NCI-H1436 treated with DMSO at 0.1 percent for 48 hours (cell line): ENCODE data around the gene ZNF609.
A peak's percentile ranks its signal among the peaks of the same experiment; 100 is the strongest.
"Not testable (repeated sequence)": the region's sequence is repeated elsewhere in the genome, so short reads cannot be mapped to it uniquely, and the experiment has no call there.

ENCODE experiments used
- DNase-seq: peaks from one replicate; lab custom pipeline; 2025; lab: John Stamatoyannopoulos, UW

Gene ZNF609

GRCh38 chr15:64581408-64581761 lies 121.0 kb downstream of the ZNF609 start:
- no peak for DNase-seq

DNA sequence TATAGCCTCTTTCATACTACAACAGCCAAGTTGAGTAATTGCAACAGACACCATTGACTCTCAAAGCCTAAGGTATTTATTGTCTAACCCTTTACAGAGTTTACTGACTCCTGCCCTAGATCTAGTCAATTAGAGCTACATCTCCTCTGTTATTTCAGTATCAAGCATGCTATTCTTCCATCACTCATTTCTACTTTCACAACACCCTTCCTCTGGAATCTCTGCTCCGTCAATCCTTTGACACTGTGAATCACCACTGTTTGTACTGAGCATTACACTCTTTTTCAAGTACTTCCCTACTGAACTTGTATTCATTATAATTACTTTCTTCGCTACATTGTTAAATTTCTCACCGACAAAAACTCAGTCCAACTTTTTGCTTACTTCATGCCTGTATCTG lies 121.8 kb downstream of the ZNF609 start:
- DNase-seq: no peak

DNA sequence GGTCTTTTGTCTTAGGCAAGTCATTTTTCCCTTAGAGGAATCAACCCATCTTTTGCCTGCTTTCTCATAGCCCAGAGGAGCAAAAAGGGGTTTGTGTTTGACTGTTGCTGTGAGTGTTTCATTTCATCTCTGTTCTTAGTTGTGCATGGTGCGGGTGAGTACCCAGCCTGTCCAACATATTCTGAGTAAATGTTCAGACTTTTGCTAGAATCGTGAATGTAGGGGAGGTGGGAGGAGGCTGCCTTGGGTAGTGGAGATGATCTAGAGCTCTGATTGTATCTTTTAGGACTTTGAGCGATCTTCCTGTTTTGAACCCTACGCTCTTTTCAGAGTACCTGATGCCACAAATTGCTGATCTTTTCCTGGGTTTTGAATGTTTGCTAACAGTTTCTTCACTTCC lies 123.1 kb downstream of the ZNF609 start:
- no peak for DNase-seq

DNA sequence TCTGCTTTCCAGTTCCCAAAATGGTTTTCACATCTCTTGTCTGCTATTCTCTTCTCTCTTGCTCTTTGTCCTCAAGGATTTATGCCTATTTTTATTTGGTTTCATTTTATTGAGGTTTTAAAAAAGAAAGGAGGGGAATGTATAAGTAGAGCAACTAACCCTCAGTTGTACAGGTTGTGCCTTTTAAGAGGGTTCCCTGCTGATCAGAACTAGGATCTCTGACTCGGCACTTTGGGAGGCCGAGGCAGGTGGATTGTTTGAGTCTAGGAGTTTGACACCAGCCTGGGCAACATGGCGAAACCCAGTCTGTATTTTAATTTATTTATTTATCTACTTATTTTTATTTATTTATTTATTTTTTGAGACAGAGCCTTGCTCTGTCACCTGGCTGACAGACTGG lies 123.6 kb downstream of the ZNF609 start:
- DNase-seq: no peak

- no peak for DNase-seq
These were observed 126.0 kb downstream of the ZNF609 start for GRCh38 chr15:64586259-64586870.

DNA sequence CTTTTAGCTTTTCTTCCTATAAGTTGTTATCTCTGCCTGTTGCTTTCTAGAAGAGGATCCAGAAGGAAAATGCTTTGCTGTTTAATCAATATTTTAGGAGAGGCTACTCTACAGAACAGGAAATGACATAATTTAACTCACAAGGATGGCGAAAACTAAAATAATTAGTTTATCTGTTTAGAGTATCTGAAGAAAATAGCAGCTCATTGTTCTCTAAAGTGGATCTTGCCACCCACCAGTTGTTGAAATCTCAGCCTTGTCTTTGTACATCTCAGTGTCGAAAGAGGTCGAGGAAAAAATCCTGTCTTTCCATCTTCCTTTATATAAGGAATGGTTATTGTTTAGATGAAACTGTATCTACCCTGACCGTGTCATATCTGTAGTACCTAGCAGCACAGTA lies 126.6 kb downstream of the ZNF609 start:
- DNase-seq: no peak

DNA sequence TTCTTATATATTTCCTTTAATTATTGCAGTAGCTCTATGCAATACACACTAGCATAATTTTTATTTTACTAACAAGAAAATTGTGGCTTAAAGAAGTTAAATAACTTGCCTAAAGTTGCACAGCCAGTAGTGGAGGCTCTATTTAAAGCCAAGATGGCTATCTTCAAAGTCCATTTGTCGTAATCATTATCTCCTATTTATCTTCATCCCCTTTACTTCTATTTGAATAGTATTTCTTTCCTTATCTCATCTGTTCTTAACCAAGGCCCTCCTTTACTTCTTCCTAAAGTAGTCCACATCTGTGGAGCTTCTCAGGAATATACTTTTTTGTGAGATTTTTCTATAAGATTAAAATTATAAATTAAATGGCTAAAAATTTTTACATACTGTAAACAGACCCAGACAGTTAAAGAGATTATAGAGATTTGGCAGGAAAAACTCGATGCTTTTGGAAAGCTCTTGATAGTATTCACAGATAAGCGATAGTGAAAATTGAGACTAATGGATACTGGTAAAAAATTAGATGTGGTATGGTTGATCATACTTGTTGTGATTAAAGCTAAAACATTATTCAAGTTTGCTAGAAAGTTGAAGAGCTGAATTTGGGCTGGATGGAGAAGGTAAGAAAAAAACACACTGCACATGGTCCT lies 129.2 kb downstream of the ZNF609 start:
- DNase-seq: no peak

DNA sequence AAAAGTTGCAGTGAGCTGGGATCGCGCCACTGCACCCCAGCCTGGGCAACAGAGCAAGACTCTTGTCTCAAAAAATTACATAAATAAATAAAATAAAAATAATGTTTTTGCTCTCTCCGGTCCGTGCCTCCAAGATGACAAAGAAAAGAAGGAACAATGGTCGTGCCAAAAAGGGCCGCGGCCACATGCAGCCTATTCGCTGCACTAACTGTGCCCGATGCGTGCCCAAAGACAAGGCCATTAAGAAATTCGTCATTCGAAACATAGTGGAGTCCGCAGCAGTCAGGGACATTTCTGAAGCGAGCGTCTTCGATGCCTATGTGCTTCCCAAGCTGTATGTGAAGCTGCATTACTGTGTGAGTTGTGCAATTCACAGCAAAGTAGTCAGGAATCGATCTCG lies 132.5 kb downstream of the ZNF609 start:
- DNase-seq: not testable (repeated sequence)

DNA sequence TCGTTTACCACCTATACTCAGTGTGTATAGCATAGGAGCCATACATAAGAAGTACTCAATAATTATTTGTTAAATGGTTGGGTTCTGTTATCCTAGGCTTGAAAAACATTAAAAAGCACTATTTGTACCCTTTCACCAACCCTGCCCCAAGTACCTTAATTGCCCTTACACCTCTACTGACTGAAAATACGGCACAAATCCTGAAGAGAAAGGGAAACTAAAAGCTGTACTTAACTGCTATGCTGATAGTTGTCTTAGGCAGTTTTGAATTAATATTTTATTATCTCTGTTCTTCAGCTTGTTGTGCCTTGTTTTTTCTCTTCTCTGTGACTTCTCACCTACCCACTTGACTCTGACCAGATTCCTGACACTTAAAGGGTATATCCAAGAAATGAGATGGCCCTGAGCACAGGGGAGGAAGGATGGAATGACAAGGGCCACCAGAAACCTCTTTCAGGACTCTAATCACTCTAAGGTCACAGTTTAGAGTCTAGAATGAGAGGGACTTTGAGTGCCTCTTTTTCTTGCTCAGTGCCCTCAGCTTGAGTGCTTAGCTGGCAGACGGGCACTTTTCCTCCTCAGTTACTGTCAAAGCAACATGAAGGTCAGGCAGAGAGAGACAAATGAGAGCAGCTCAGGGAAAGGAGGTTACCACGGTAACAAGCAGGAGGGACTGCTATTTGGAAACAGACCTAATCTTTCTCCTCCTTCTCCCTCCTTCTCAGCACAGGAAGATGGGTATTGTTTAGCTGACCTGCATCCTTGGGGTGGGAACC lies 136.5 kb downstream of the ZNF609 start:
- DNase-seq: peak; percentile 40

GRCh38 chr15:64597477-64597822 lies 137.1 kb downstream of the ZNF609 start:
- no peak for DNase-seq

DNA sequence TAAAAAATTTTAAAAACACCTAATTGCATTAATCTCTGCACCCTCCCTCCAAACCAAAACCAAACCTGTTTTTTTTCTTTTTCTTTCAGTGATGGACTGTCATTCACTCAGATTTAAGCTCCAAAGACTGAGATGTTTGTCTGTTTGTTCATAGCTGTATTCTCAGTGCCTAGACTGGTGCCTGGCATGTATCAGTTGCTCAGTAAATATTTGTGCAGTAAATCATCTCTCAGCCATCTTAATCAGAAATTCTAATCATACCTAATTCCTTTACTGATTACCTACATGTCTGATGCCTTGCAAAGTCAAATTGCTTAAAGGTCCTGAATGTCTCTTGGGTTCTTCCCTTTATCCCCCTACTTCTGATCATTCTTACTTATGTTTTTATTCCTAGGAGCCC lies 138.8 kb downstream of the ZNF609 start:
- no peak for DNase-seq

- no peak for DNase-seq
These were observed 139.3 kb downstream of the ZNF609 start for GRCh38 chr15:64599716-64600115.

DNA sequence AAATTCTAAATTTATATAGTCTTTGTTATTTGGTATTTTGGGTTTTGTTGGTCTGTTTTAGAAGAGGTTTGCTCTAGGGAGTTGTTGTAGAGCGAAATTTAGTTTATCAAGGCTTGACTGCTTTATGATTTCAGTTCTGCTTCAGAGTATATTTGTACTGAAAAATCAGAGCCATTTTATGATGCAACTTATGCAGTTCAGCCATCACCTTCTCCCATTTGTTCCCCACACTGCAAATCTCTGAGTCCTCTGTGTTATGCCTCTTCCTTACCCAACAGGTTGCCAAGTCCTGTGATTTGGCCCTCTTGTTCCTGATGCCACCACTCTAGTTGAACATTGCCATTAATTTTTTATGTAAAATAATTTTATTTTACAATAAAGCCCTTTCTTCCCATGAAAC lies 140.4 kb downstream of the ZNF609 start:
- no peak for DNase-seq

- no peak for DNase-seq
These were observed 143.9 kb downstream of the ZNF609 start for GRCh38 chr15:64604319-64604718.

- not testable (repeated sequence) for DNase-seq
These were observed 147.0 kb downstream of the ZNF609 start for GRCh38 chr15:64607416-64607815.

DNA sequence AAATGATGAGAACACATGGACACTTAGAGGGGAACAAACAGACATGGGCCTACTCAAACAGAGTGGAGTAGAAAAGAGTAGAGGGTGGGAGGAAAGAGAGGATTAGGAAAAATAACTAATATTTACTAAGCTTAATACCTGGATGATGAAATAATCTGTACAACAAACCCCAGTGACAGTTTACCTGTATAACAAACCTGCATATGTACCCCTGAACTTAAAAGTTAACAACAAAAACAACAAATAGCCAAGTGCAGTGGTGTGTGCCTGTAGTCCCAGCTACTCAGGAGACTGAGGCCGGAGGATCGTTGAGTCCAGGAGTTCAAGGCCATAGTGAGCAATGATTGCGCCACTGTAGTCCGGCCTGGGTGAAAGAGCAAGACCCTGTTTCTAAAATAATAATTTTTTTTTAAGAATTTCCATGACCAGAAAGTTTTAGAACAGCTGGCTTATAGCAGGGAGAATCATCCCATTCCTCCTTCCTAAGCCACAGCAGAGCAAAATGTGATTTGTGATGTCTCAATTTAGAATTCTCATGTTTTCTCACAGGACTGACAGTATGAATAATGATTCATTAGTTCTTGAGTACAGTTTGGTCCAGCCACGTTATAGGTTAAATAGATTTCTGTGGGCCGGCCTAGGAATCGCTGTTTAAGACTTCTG lies 150.0 kb downstream of the ZNF609 start:
- DNase-seq: no peak

GRCh38 chr15:64611085-64611725 lies 150.8 kb downstream of the ZNF609 start:
- DNase-seq: no peak

GRCh38 chr15:64614519-64614918 lies 154.1 kb downstream of the ZNF609 start:
- DNase-seq: no peak

- DNase-seq: no peak
These were observed 157.3 kb downstream of the ZNF609 start for GRCh38 chr15:64617727-64618126.

DNA sequence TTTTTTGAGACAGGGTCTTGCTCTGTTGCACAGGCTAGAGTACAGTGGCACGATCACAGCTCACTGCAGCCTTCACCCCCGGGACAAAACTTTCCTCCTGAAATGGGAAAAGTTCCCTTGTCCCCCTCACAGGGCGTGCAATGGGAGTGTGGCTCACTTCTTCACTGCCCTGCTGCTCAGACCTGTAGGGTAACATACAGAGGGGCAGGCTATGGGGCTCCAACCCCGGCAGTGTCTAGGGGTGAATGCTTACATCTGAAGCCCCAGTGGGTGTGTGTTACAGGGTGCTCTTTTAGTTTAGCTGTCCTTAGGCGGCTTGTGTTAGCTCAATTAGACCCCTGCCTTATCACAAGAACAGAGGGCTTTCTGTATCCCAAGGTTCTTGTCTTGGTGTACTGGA lies 157.8 kb downstream of the ZNF609 start:
- DNase-seq: no peak

- DNase-seq: no peak
These were observed 158.2 kb downstream of the ZNF609 start for GRCh38 chr15:64618540-64618939.
